GF-D8 (cell line): ENCODE data around the gene STX8.
"Not testable (repeated sequence)": the region's sequence is repeated elsewhere in the genome, so short reads cannot be mapped to it uniquely, and the experiment has no call there.

Experiments
- DNase-seq: peaks from one replicate; lab custom pipeline; 2025; lab: John Stamatoyannopoulos, UW

The STX8 gene

GRCh38 chr17:9342225-9342624 is 233.4 kb downstream of the STX8 start:
- DNase-seq = no peak

GRCh38 chr17:9339958-9340357 is 235.7 kb downstream of the STX8 start:
- no peak for DNase-seq

- not testable (repeated sequence) for DNase-seq
Measured at GRCh38 chr17:9339482-9339881, 236.1 kb downstream of the STX8 start.

GRCh38 chr17:9336817-9337216 is 238.8 kb downstream of the STX8 start:
- DNase-seq = no peak

- no peak for DNase-seq
Measured at GRCh38 chr17:9334536-9335446, 240.8 kb downstream of the STX8 start.

- DNase-seq = no peak
Measured at GRCh38 chr17:9332132-9332494, 243.5 kb downstream of the STX8 start.

GRCh38 chr17:9331279-9332131 is 244.1 kb downstream of the STX8 start:
- no peak for DNase-seq

- DNase-seq = no peak
Measured at GRCh38 chr17:9330611-9331271, 244.9 kb downstream of the STX8 start.

- DNase-seq = no peak
Measured at GRCh38 chr17:9330141-9330540, 245.5 kb downstream of the STX8 start.

- no peak for DNase-seq
Measured at GRCh38 chr17:9329251-9329921, 246.2 kb downstream of the STX8 start.

GRCh38 chr17:9324864-9325263 is 250.8 kb downstream of the STX8 start:
- DNase-seq = no peak

- DNase-seq = no peak
Measured at GRCh38 chr17:9322326-9322725, 253.3 kb downstream of the STX8 start.

GRCh38 chr17:9321890-9322289 is 253.7 kb downstream of the STX8 start:
- DNase-seq = no peak

- DNase-seq = no peak
Measured at GRCh38 chr17:9315360-9315759, 260.3 kb downstream of the STX8 start.

GRCh38 chr17:9313346-9313745 is 262.3 kb downstream of the STX8 start:
- no peak for DNase-seq

GRCh38 chr17:9309216-9309615 is 266.4 kb downstream of the STX8 start:
- DNase-seq = no peak

GRCh38 chr17:9308069-9308468 is 267.6 kb downstream of the STX8 start:
- no peak for DNase-seq

GRCh38 chr17:9307313-9307998 is 268.2 kb downstream of the STX8 start:
- DNase-seq = no peak

- no peak for DNase-seq
Measured at GRCh38 chr17:9306086-9306485, 269.5 kb downstream of the STX8 start.

- no peak for DNase-seq
Measured at GRCh38 chr17:9299695-9300094, 275.9 kb downstream of the STX8 start.

- no peak for DNase-seq
Measured at GRCh38 chr17:9298776-9299295, 276.8 kb downstream of the STX8 start.
